ENCODE results near the gene NHERF1.
A peak's percentile ranks its signal among the peaks of the same experiment; 100 is the strongest.

NHERF1 gene

DNA sequence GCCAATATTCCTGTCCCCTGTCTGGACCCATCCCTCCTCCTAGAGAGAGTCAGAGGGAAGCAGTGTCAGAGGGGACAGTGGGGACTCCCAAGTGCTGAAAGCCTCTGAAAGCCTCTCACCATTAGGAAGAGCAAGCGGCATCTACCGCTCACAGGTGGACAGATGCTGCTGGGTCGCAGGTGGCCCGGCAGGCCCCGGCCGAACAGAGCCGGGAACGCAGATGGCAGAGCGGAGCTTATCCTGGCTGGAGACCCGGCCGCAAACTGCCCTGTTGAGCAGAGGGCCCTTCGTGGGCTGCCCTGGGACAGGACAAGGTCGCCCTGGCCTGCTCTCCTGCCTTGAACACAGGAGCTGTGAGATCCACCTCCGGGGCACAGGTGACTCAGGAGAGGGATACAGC is 50.7 kb downstream of the NHERF1 start (continued):
- TF ChIP-seq, protein P1, sequence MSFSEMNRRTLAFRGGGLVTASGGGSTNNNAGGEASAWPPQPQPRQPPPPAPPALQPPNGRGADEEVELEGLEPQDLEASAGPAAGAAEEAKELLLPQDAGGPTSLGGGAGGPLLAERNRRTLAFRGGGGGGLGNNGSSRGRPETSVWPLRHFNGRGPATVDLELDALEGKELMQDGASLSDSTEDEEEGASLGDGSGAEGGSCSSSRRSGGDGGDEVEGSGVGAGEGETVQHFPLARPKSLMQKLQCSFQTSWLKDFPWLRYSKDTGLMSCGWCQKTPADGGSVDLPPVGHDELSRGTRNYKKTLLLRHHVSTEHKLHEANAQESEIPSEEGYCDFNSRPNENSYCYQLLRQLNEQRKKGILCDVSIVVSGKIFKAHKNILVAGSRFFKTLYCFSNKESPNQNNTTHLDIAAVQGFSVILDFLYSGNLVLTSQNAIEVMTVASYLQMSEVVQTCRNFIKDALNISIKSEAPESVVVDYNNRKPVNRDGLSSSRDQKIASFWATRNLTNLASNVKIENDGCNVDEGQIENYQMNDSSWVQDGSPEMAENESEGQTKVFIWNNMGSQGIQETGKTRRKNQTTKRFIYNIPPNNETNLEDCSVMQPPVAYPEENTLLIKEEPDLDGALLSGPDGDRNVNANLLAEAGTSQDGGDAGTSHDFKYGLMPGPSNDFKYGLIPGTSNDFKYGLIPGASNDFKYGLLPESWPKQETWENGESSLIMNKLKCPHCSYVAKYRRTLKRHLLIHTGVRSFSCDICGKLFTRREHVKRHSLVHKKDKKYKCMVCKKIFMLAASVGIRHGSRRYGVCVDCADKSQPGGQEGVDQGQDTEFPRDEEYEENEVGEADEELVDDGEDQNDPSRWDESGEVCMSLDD (tag by site-specific recombination; IDR thresholded peaks at IDR 0.05) = no peak
- TF ChIP-seq, protein P2, sequence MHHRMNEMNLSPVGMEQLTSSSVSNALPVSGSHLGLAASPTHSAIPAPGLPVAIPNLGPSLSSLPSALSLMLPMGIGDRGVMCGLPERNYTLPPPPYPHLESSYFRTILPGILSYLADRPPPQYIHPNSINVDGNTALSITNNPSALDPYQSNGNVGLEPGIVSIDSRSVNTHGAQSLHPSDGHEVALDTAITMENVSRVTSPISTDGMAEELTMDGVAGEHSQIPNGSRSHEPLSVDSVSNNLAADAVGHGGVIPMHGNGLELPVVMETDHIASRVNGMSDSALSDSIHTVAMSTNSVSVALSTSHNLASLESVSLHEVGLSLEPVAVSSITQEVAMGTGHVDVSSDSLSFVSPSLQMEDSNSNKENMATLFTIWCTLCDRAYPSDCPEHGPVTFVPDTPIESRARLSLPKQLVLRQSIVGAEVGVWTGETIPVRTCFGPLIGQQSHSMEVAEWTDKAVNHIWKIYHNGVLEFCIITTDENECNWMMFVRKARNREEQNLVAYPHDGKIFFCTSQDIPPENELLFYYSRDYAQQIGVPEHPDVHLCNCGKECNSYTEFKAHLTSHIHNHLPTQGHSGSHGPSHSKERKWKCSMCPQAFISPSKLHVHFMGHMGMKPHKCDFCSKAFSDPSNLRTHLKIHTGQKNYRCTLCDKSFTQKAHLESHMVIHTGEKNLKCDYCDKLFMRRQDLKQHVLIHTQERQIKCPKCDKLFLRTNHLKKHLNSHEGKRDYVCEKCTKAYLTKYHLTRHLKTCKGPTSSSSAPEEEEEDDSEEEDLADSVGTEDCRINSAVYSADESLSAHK (tag by site-specific recombination; IDR thresholded peaks at IDR 0.05) = no peak

DNA sequence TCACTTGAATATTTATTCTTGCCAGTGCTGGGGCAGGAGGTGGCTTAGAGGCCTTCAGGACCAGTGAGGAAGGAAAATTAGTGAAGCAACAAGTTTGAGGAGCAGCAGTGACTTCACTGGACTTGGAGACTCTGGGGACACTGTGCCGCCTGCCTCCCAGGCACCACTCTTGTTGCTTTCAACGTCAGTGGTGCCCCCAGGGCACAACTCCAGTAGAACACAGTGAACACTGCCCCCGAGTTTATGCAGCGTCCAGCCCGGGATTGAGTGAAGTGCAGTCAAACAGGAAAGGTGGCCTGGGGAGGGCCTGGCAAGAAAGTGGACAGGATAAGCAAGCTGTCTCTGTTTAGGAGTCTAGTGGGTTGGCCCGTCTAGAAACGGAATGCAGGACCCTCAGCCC is 52.1 kb downstream of the NHERF1 start:
- H3K4me1 ChIP-seq (ENCODE audit: control insufficient read depth, insufficient read depth, low read length) = no peaks in the 10 kb centered on the region
- H3K9me3 ChIP-seq (ENCODE audit: control insufficient read depth, insufficient read depth, low read depth, low read length) = no peaks in the 10 kb centered on the region
- ChIA-PET POLR2A (no interaction called here), CTCF (interaction anchor here (0.6 to 3.7 kb wide), 3 partner anchors 9 to 62 kb away, joined by 3 to 24 read pairs (median 3); no protein-coding TSS in a partner anchor)
- no peak overlapping the region for H3K4me3 ChIP-seq (ENCODE audit: low read depth, low read length)
- H3K36me3 ChIP-seq (ENCODE audit: control insufficient read depth in 2 of 2, insufficient read depth in 1 of 2, low read length in 2 of 2) = peaks cover 0 to 80% of the 10 kb centered on the region in 2 experiments; a peak in 1 of 3 replicates
- TF ChIP-seq SCRT2 (tag by site-specific recombination; IDR thresholded peaks at IDR 0.05) = peak; percentile 65
- no peak for TF ChIP-seq ZNF394 (tag by site-specific recombination; IDR thresholded peaks at IDR 0.05; ENCODE audit: borderline replicate concordance)
- no peak overlapping the region for H3K27ac ChIP-seq (ENCODE audit: extremely low read depth, low read depth, low read length)

DNA sequence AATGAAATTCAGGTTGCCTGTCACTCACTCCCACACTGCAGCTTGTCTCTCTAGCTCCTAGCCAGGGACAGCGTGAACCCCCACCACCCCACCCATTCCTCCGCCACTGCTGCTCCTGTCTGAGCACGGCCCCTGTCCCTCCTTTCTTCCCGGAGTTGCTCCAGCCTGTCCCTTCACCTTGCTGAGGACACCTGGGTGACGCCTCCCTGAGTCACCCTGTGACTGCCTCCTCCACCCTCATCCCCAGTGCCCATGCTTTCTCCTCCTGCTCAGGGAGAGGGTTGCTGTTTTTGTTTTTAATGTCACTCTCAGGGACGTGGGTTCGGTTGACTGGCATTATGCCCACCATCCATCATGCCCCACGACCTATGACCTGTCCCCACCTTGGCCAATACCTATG is 53.5 kb downstream of the NHERF1 start:
- TF ChIP-seq ZNF629 (tag by site-specific recombination; IDR thresholded peaks at IDR 0.05) = no peak
- no peak for TF ChIP-seq ZNF146 (tag by site-specific recombination; IDR thresholded peaks at IDR 0.05)
- no peak for TF ChIP-seq ZNF394 (tag by site-specific recombination; IDR thresholded peaks at IDR 0.05; ENCODE audit: borderline replicate concordance)
- no peak for TF ChIP-seq ZNF510 (tag by site-specific recombination; IDR thresholded peaks at IDR 0.05; ENCODE audit: insufficient replicate concordance)
- Histone ChIP-seq H3K4me3 (ENCODE audit: low read depth, low read length) (no peak overlapping the region), H3K9me3 (ENCODE audit: control insufficient read depth, insufficient read depth, low read depth, low read length) (no peaks in the 10 kb centered on the region), H3K36me3 (ENCODE audit: control insufficient read depth in 2 of 2, insufficient read depth in 1 of 2, low read length in 2 of 2) (peaks cover 0 to 67% of the 10 kb centered on the region in 2 experiments; a peak in 1 of 3 replicates), H3K27ac (ENCODE audit: extremely low read depth, low read depth, low read length) (no peak overlapping the region), H3K4me1 (ENCODE audit: control insufficient read depth, insufficient read depth, low read length) (no peaks in the 10 kb centered on the region)
- ChIA-PET POLR2A (interaction anchor here (1.0 kb wide), 1 partner anchor 50 kb away, joined by 4 read pairs; no protein-coding TSS in a partner anchor), CTCF (interaction anchor here (1.1 to 3.7 kb wide), 2 partner anchors 10 to 63 kb away, joined by 5 to 24 read pairs; no protein-coding TSS in a partner anchor)

DNA sequence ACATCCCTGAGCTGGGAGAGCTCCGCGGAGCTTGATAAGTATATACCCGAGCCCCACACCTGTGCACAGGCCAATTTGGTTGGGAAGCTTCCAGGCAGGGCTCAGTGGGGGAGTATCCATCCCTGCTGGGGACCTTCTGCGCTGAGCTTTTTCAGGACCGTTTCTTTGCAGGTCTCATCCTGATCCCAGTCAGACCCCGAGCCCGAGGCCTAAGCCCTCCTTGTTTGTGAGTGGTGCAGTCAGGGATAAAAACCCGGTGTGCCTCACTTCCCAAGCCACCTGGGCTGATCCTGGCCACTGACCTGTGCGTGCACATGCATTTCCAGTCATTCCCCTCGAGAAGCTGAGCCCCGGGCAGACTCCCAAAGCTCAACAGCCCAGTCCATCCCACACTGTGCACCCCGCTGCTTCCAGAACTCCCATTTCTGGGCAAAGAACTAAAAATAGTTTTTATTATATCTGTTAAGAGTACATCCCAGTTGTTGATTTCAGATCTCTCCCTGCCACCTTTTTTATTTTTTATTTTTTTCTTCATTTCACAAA is 55.0 kb downstream of the NHERF1 start:
- Histone ChIP-seq H3K36me3 (ENCODE audit: control insufficient read depth in 2 of 2, insufficient read depth in 1 of 2, low read length in 2 of 2) (peaks cover 0 to 64% of the 10 kb centered on the region in 2 experiments; a peak in 1 of 3 replicates), H3K4me3 (ENCODE audit: low read depth, low read length) (no peak overlapping the region), H3K4me1 (ENCODE audit: control insufficient read depth, insufficient read depth, low read length) (no peaks in the 10 kb centered on the region), H3K27ac (ENCODE audit: extremely low read depth, low read depth, low read length) (no peak overlapping the region), H3K9me3 (ENCODE audit: control insufficient read depth, insufficient read depth, low read depth, low read length) (no peaks in the 10 kb centered on the region)
- ChIA-PET POLR2A (no interaction called here), CTCF (no interaction called here)
- TF ChIP-seq ZNF549 (tag by site-specific recombination; IDR thresholded peaks at IDR 0.05) (no peak), GLIS1 (tag by site-specific recombination; IDR thresholded peaks at IDR 0.05) (peak; percentile 39; the same call in 1 of the 2 replicates), ZNF133 (tag by site-specific recombination; IDR thresholded peaks at IDR 0.05) (no peak), ZNF76 (tag by site-specific recombination; IDR thresholded peaks at IDR 0.05; ENCODE audit: borderline replicate concordance, low read depth) (no peak)
- TF ChIP-seq, protein P3, sequence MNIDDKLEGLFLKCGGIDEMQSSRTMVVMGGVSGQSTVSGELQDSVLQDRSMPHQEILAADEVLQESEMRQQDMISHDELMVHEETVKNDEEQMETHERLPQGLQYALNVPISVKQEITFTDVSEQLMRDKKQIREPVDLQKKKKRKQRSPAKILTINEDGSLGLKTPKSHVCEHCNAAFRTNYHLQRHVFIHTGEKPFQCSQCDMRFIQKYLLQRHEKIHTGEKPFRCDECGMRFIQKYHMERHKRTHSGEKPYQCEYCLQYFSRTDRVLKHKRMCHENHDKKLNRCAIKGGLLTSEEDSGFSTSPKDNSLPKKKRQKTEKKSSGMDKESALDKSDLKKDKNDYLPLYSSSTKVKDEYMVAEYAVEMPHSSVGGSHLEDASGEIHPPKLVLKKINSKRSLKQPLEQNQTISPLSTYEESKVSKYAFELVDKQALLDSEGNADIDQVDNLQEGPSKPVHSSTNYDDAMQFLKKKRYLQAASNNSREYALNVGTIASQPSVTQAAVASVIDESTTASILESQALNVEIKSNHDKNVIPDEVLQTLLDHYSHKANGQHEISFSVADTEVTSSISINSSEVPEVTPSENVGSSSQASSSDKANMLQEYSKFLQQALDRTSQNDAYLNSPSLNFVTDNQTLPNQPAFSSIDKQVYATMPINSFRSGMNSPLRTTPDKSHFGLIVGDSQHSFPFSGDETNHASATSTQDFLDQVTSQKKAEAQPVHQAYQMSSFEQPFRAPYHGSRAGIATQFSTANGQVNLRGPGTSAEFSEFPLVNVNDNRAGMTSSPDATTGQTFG (tag by site-specific recombination; IDR thresholded peaks at IDR 0.05; ENCODE audit: borderline replicate concordance) = no peak
